ENCODE measurements around the gene DGKZ. TPM values are rescaled to one million over a fixed set of nuclear protein-coding genes. Genes with fewer than 3 reads are reported as not detected.

DGKZ gene
- total RNA-seq, 1 experiment from 2014 or later, result 68.9 TPM

DNA sequence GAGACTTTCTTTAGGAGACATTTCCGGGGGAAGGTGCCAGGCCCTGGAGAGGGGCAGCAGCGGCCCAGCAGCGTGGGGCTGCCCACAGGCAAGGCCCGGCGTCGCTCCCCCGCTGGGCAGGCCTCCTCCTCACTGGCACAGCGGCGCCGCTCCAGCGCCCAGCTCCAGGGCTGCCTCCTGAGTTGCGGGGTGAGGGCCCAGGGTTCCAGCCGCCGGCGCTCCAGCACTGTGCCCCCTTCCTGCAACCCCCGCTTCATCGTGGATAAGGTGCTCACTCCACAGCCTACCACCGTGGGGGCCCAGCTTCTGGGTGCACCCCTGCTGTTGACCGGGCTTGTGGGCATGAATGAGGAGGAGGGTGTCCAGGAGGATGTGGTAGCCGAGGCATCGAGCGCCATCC, 19.0 kb downstream of the DGKZ start:
- Histone ChIP-seq H3T11ph (ENCODE audit: low read length) (no peak overlapping the region), H3K27me3 (ENCODE audit: insufficient read depth, low read length) (no peaks in the 10 kb centered on the region), H2BK12ac (ENCODE audit: insufficient read length, low read depth, low read length) (no peak overlapping the region), H2AK5ac (ENCODE audit: insufficient read length, low read length) (no peak overlapping the region), H4K5ac (ENCODE audit: insufficient read length, low read depth, low read length) (no peak overlapping the region), H3K79me1 (ENCODE audit: insufficient read depth, low read depth, low read length, poor library complexity, severe bottlenecking) (no peaks in the 10 kb centered on the region), H3K14ac (ENCODE audit: insufficient read depth, low read length) (no peak overlapping the region), H2BK20ac (ENCODE audit: low read depth, low read length, poor library complexity, severe bottlenecking) (no peak overlapping the region), H4K20me1 (ENCODE audit: control insufficient read depth, insufficient read depth, insufficient read length) (no peaks in the 10 kb centered on the region), H3K4me2 (ENCODE audit: insufficient read depth, insufficient read length, low read length) (no peak overlapping the region), H3K18ac (ENCODE audit: insufficient read length, low read depth, low read length) (no peak overlapping the region), H3K23ac (ENCODE audit: insufficient read length, low read depth, low read length) (no peak overlapping the region), H3K4me1 (ENCODE audit: insufficient read depth, low read length) (peaks cover 3% of the 10 kb centered on the region; the same call in 1 of the 2 replicates), H3K23me2 (ENCODE audit: insufficient read length, low read depth, low read length, poor library complexity, severe bottlenecking) (no peaks in the 10 kb centered on the region), H2AFZ (ENCODE audit: low read length) (no peak overlapping the region), H2BK120ac (ENCODE audit: low read depth, low read length, poor library complexity, severe bottlenecking) (no peak overlapping the region), H3K27ac (ENCODE audit: insufficient read length, low read depth, low read length) (no peak overlapping the region), H2BK5ac (ENCODE audit: insufficient read length, low read length) (no peak overlapping the region), H3K79me2 (ENCODE audit: insufficient read depth, low read length) (no peaks in the 10 kb centered on the region; the same call in 1 of the 2 replicates), H4K91ac (ENCODE audit: insufficient read length, low read depth, low read length) (no peak overlapping the region), H3K9me3 (ENCODE audit: control insufficient read depth, low read depth, low read length) (no peaks in the 10 kb centered on the region), H2BK15ac (ENCODE audit: low read depth, low read length) (no peak overlapping the region), H3K56ac (ENCODE audit: insufficient read length, low read depth, low read length) (no peak overlapping the region), H4K8ac (replicated peaks; ENCODE audit: insufficient read length, low read depth, low read length) (no peak overlapping the region), H3K9ac (ENCODE audit: extremely low read depth, insufficient read length, low read length) (no peak overlapping the region), H3K4ac (ENCODE audit: low read depth, low read length) (no peak overlapping the region)
- TF ChIP-seq, protein P1, sequence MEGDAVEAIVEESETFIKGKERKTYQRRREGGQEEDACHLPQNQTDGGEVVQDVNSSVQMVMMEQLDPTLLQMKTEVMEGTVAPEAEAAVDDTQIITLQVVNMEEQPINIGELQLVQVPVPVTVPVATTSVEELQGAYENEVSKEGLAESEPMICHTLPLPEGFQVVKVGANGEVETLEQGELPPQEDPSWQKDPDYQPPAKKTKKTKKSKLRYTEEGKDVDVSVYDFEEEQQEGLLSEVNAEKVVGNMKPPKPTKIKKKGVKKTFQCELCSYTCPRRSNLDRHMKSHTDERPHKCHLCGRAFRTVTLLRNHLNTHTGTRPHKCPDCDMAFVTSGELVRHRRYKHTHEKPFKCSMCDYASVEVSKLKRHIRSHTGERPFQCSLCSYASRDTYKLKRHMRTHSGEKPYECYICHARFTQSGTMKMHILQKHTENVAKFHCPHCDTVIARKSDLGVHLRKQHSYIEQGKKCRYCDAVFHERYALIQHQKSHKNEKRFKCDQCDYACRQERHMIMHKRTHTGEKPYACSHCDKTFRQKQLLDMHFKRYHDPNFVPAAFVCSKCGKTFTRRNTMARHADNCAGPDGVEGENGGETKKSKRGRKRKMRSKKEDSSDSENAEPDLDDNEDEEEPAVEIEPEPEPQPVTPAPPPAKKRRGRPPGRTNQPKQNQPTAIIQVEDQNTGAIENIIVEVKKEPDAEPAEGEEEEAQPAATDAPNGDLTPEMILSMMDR (conservative IDR thresholded peaks at IDR 0.05), result no peak
- Mint-ChIP-seq H3K4me3 (no peak overlapping the region), H3K27me3 (ENCODE audit: low read depth) (no peaks in the 10 kb centered on the region), H3K36me3 (ENCODE audit: insufficient read depth in 1 of 3, low read depth in 3 of 3) (peaks cover 10 to 19% (median 13%) of the 10 kb centered on the region in 3 experiments), H3K4me1 (peaks cover 27 to 44% of the 10 kb centered on the region in 2 experiments), H3K9me3 (no peaks in the 10 kb centered on the region), H3K27ac (no peak overlapping the region; a peak in 1 of 7 replicates)
- no CpG with 5 or more reads among the region's 22 CpGs for WGBS (ENCODE audit: extremely low coverage, insufficient read length, low lambda C conversion rate)
- DNase-seq, result no peak
